Posterior cingulate gyrus (tissue), 11 donors: ENCODE measurements around the gene IL2RA.
"Not testable (repeated sequence)": the region's sequence is repeated elsewhere in the genome, so short reads cannot be mapped to it uniquely, and the experiment has no call there.

Source experiments
- DNase-seq, 10 donors: peaks; one replicate each; pipeline versions ENCODE4 v3.0.0 to v3.0.0-alpha.2; 2020 to 2021; ENCODE audit warnings: mixed read lengths in 3 of 10
- intact Hi-C: fragments of 100-400 bp; cut with DNase I; formaldehyde crosslinking; loops from one replicate; pipeline ENCODE4 v1.15.1; 2023

The IL2RA gene

GRCh38 chr10:6083523-6084475 is 21.6 kb upstream of the IL2RA start:
- no peak for DNase-seq
- intact Hi-C loops = no loop called here

DNA sequence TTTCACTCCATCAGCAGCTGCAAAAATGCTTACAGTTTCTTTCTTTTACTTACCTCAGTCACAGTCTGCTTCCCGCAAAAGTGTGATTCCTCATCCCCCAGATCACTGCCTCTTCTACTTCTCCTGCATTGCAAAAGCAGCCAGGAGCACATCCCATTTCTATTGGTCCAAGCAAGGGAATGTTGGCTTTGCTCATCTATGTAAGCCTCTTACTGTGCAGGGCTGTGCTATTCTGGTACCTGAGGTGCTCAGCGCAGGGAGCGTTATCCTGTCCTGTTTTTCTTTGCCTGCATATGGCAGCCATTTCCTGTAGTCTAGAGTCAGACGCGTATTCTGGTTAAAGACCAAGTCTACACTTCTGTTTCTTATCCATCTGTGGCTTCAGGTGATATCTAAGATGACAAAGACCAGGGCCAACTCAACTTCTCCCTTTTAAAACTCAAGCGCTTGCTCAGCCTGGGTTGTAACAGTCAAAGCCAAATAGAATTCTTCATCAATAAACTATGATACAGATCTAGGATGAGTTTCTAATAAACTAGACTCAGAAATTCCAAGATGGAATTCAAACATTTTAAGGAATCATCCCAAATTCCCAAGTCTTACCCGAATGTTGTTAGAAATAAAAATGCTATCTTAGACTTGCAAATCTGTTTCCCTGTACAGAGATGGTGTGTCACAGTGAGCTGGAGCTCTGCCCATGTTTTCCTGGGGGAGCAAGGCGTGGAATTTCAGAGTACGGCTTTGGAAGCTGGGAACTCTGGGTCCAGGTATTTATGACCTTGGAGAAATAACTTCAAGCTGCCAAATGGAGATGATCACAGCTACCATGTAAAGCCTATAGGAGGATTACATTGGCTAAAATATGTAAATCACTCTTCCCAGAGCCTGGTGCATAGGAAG is 20.6 kb upstream of the IL2RA start:
- intact Hi-C loops = no loop called here
- DNase-seq = peak in 2 of 10 donors; percentile 27 to 85

- no peak for DNase-seq
- intact Hi-C loops = no loop called here
These were observed 18.3 kb upstream of the IL2RA start for GRCh38 chr10:6080417-6080973.

GRCh38 chr10:6079044-6079443 is 16.9 kb upstream of the IL2RA start:
- intact Hi-C loops = no loop called here
- no peak for DNase-seq

DNA sequence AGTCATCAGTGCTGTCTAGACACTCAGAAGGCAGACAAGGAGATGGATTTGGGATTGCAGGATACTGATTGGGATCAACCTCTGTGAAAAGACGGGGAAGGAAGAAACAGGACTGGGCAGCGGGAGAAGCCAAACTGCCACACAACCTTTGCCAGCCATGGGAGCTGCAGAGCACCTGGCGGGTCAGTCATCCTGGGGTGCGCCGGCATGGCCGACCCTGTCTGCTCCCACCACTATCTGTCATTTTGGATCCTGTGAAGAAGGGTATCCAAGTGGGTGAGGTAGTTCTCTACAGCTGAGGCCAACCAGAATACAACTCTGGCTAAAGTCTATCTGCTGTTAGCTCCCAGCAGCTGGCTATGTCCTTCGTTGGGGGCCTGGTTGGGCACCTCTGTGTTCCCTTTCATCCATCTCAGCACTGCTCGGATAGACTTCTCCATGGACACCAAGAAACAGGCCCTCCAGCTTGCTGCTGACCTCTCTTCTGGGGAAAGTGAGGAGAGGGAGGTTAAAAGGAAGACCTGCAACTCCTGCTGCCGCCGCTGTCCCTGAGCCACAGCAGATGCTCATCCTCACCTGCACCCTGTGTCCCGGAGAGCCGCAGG is 15.0 kb upstream of the IL2RA start:
- intact Hi-C loops = no loop called here
- no peak for DNase-seq

DNA sequence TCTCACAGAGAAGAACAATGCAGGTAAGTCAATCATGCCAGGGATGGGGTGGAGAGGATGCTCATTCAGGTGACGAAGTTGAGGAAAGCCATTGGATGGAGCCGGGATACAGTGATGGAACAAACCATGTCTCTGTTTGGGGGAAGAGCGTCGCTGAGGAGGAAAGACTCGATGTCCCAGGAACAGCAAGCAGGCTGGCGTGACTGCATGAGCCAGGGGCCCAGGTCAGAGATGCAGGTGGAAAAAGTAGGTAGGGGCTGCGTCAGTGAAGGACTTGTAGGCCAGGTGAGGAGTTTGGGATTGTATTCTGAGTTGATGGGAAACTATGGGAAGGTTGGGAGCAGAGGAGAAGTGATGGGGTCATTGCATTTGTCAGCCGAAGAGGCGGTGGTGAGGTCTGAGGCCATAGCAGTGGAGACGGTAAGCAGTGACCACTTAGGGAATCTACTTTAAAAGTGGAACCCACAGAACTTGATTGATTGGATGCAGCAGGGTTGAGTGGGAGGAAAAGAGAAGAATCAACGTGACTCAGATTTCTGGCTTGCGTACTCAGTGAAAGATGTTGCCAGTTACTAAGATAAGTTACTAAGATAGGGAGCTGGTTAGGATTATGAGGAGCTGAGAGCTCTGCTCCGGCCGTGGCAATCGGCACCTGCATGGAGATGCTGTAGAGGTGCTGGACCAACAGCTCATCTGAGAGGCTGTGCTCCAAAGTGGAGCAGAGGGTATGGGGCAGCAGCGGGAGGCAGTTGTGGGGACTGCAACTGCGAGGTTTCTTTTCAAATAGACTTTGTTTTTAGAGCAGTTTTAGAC is 12.5 kb upstream of the IL2RA start:
- DNase-seq = no peak
- intact Hi-C loops = no loop called here

- no peak for DNase-seq
- intact Hi-C loops = no loop called here
These were observed 10.2 kb upstream of the IL2RA start for GRCh38 chr10:6072215-6072934.

DNA sequence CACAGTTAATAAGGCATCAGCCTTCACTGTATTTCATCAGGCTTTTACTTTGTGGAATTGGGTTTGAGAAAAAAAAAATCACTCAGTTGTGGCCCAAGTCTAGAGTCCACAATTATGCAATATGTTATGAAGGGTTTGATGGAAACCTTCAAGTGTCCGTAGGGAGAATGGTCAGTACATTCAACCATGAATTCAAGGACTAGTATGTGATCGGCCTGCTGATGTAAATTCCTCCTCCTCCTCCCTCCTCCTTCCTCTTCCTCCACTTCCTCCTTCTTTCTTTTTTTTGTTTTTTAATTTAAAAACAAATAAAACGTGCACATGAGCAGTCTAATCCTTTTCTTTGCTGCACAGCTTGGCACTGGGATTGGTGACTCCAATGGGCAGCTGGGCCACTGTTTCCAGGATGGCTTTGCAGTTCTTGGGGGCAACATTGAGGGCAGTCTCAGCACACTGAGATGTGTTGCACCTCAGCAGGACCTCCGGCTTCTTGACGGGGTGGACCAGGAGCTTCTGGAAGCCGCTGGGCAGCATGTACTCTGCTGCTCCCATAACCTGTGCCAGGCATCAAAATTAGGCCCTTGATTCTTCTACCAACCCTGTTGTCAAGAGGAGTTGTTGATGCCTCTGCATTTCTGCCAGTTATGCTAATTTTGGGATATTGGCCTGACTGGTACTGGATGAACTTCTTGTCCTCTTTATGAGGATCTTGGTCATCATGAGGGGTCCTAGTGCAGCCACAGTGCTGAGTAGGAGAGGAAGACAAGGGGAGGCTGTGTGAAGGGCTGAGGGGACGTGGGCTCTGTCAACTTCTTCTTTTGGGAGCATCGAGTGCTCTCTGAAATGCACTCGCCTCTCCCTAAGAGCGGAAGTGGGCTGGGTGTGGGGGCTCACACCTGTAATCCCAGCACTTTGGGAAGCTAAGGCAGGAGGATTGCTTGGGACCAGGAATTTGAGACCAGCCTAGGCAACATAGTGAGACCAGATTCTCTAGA is 9.3 kb upstream of the IL2RA start:
- intact Hi-C loops = no loop called here
- no peak for DNase-seq

GRCh38 chr10:6070660-6071059 is 8.5 kb upstream of the IL2RA start:
- peak in 1 of 10 donors; percentile 36 for DNase-seq
- intact Hi-C loops = no loop called here

DNA sequence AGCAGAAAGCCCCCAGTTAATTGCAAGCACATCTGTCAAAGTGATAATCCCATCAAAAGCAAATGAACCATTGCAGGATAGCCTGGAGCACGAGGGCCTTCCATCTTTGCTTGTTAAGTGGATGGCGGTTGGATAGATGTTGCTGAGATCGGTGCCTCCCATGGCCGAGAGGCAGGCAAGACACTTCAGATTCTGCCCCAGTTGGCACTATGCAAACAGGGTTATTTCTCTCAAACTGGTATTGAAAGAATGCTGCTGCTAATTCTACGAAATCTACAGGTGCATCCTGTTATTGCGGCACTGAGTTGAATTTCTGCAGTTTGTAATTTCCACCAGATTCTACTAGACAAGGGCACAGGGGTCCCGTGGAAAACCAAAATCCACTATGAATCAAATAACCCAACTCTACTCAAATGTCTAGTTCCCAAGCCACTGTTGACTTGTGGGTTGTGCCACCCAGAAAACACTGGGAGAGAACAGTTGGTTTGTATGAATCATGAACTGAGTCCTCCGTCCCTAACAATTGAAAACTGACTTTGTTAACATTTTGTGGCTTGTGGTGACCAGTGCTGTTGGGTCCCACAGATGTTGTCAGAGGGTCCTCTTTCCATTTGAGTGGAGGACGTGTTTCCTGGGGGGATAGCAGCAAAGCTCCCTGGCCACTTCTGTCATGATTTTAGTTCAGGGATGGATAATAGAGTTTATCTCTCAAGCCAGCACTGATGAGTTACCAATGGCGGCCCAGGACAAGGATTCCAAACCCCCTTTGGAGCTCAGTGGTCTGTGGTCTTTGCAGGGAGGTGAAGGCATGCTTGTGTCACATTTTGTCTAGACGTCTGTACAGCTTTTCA is 7.1 kb upstream of the IL2RA start:
- intact Hi-C loops = no loop called here
- DNase-seq = no peak

DNA sequence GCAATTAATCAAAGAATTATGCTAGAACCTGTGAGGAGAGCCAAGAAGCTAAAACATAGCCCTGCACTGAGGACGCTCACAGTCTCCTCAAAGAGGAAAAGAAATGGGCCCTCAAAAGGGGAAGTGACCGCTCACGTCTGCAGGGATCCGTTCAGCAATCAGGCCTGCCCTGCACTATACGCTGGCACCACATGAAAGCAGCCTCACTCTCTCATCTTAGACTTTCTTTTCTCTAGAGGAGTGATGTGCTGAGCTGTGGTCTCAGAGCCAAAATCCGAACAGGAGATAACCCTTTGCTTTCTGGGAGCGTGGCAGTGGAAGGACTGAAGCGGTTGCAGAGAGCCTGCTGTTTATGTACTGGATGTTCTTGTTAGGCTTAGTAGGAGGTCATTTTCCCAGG is 6.3 kb upstream of the IL2RA start:
- intact Hi-C loops = no loop called here
- DNase-seq = peak in 1 of 10 donors; percentile 64

GRCh38 chr10:6068006-6068405 is 5.8 kb upstream of the IL2RA start:
- intact Hi-C loops = no loop called here
- DNase-seq = no peak

GRCh38 chr10:6067457-6067856 is 5.3 kb upstream of the IL2RA start:
- intact Hi-C loops = no loop called here
- no peak for DNase-seq

DNA sequence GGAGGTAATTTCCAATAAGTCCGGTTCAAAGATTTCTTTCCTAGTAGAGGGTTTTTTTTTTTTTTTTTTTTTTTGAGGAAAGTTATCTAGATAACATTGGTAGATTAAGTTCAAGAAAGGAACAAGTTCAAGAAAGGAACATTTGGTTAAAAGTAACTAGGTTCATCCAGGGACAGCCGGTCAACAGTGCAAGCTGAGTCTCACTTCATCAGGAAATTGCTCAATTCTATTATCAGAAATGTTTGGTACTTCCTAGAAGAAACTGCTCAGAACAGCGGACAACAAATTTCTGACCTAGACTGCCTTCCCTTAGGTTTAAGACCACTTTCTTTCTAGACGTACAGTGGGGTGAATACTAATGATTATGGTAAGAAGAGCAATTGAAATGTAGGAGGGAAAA is 3.7 kb upstream of the IL2RA start:
- intact Hi-C loops = no loop called here
- DNase-seq = no peak

GRCh38 chr10:6065406-6065805 is 3.2 kb upstream of the IL2RA start:
- intact Hi-C loops = no loop called here
- DNase-seq = no peak

GRCh38 chr10:6064726-6065125 is 2.6 kb upstream of the IL2RA start:
- DNase-seq, intact Hi-C loops: not testable (repeated sequence)

- intact Hi-C loops = no loop called here
- no peak for DNase-seq
These were observed 2.0 kb upstream of the IL2RA start for GRCh38 chr10:6064119-6064518.
